ENCODE measurements around the gene ALDH1L1. TPM values are rescaled to one million over a fixed set of nuclear protein-coding genes. Genes with fewer than 3 reads are reported as not detected.

The ALDH1L1 gene
- not detected in 2 replicates for total RNA-seq

DNA sequence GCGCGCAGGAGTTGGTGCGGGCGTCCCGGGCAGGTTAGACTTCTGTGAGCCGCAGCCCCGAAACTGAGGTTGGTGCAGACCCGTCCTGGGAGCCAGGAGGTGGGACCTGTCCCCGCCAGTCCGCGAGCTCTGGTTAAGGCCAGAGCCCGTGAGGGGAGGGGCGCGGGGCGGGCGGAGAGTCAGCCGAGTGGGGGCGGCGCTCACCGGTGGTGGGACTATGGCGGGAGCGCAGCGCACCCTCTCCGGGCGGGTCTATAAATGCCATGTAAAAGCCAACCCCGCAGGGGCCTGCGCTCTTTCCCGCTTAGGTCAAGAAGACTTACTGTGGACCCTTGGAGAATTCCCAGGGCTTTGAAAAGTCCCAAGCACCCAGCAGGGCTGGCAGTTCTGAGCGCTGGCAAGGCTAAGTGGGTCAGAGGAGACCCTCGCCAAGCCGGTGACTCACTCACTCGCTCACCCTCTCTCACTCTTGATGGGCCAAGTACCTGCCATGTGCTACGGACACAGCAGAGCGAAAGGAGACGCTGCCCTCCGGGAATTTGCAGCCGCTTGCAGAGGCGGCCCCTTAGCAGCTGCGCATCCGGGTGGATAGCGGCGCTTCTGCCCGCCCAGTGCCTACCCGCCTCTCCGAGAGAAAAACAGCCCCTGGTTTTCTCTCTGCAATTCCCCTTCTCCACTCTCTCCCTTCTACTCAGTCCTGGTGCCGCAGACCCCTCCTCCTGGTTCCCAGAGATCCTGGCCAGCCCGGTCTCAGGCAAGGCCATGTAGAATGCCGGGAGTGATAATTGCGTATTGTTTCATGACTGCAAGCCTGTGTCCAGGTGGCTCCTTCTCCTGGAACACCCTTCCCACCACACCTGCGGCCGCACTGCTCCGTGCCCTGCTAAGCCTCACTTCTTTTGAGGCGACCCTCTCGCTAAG, at the start of gene ALDH1L1:
Gene ALDH1L1, minus strand, starts transcription at position 110 of the 921 bp plus-strand sequence. CDS start 19,607 bp downstream, outside the sequence.
- intact Hi-C loops (cut with micrococcal nuclease) = no loop called here

- intact Hi-C loops (cut with micrococcal nuclease) = no loop called here
Observed at GRCh38 chr3:126226374-126226773, 46.0 kb upstream of the ALDH1L1 start.

GRCh38 chr3:126216416-126216815, 36.0 kb upstream of the ALDH1L1 start:
- intact Hi-C loops (cut with micrococcal nuclease) = no loop called here

- intact Hi-C loops (cut with micrococcal nuclease) = no loop called here
Observed at GRCh38 chr3:126213379-126214028, 33.1 kb upstream of the ALDH1L1 start.

DNA sequence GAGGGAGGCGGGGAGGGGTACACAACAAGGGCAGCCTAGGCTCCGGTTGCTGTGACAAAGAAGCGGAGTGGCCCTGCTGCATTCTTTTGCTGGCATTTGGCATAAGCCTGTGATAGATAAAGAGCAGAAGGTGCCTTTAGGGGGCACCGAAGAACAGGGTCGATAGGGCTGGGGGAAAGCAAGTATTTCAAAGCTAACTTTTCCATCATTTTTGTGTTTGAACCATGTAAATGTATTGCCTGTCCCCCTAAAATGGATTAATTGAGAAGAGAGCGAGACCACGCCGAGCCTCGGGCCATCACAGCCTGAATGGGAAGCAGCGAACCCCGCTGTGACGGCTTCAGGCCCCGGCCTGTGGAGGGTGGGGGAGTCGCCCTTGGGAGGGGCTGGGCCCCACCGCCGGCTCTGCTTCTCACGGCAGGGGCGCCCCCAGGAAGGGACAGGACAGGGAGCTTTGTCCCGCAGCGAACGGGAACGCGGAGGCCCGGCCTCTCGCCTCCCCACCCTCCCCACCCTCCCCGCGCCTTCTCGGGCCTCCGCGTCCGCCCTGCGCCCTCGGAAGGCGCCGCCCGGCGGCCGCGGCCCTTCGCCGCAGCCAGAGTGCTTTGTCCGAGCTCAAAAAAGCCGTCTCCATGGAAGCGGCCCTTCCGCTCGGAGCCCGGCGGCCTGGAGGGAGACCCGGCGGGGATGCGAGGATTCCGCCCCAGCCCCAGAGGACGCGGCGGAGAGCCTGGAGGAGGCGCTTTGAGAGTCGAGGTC, 32.4 kb upstream of the ALDH1L1 start:
- intact Hi-C loops (cut with micrococcal nuclease) = no loop called here

- intact Hi-C loops (cut with micrococcal nuclease) = no loop called here
Observed at GRCh38 chr3:126212250-126212619, 31.8 kb upstream of the ALDH1L1 start.

GRCh38 chr3:126211569-126211968, 31.2 kb upstream of the ALDH1L1 start:
- intact Hi-C loops (cut with micrococcal nuclease) = no loop called here

GRCh38 chr3:126210606-126211005, 30.2 kb upstream of the ALDH1L1 start:
- intact Hi-C loops (cut with micrococcal nuclease) = no loop called here

DNA sequence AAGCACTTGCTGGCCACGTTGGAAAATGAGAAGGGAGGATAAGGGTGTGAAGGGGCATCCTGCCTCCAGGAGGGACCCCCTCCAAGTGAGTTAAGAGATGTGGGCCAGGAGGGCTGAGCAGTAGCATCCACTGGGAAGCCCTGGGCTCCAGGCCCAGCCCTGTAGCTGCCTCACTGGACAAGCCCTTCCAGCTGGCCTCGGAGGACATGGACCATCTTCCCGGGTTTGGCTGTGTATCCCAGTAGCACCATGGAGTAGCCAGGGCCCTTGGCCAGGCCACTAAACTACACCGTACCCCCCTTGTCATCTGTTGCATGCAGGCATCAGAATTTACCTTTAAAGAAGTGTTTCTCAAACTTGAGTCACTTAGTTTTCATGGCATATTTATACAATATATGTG, 29.4 kb upstream of the ALDH1L1 start:
- intact Hi-C loops (cut with micrococcal nuclease) = no loop called here

DNA sequence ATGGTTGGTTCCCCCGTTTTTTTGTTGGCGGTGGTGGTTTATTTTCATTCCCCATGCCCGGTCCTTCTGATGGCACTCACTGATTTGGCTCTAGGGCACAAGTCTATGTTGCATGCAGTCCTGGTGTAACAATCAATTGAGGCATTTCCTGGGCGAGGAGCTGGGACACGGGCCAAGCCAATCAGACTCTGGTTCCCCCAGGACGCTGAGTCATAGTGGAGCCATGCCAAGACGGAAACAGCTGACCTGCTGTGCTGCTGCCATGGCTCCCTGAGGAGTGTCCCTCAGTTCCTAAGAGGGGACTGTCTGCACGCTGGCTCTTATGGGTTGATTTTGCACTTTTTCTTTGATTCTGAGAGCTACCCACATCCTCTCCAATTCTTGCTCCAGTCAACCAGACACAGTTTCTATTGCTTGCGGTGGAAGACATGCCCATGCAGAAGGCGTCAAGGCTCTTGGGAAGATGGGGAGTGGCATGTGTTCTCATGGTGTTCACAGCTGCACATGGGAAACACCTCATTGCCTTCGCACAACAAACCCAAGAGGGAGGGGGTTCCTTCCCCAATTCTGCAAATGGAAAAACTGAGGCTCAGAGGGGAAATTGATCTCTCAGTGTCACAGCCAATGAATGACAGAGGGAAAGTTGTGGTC, 28.3 kb upstream of the ALDH1L1 start:
- intact Hi-C loops (cut with micrococcal nuclease) = no loop called here

GRCh38 chr3:126208182-126208581, 27.8 kb upstream of the ALDH1L1 start:
- intact Hi-C loops (cut with micrococcal nuclease) = no loop called here

DNA sequence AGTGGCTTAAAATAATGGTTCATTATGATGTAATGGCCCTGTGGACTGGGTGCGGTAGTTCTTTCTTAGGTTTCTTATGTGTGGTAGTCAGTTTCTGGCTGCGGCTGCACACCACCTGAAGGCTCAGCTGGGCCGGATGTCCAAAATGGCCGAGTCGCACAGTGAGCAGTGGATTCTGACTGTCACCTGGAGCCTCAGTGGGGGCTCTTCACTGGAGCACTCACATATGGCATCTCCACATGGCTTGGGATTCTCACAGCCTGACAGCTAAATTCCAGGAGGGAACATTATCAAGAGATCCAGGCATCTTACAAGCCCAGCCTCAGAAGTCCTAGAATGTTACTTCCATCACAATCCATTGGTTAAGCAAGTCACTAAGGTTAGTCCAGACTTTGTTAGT, 26.8 kb upstream of the ALDH1L1 start:
- intact Hi-C loops (cut with micrococcal nuclease) = no loop called here

DNA sequence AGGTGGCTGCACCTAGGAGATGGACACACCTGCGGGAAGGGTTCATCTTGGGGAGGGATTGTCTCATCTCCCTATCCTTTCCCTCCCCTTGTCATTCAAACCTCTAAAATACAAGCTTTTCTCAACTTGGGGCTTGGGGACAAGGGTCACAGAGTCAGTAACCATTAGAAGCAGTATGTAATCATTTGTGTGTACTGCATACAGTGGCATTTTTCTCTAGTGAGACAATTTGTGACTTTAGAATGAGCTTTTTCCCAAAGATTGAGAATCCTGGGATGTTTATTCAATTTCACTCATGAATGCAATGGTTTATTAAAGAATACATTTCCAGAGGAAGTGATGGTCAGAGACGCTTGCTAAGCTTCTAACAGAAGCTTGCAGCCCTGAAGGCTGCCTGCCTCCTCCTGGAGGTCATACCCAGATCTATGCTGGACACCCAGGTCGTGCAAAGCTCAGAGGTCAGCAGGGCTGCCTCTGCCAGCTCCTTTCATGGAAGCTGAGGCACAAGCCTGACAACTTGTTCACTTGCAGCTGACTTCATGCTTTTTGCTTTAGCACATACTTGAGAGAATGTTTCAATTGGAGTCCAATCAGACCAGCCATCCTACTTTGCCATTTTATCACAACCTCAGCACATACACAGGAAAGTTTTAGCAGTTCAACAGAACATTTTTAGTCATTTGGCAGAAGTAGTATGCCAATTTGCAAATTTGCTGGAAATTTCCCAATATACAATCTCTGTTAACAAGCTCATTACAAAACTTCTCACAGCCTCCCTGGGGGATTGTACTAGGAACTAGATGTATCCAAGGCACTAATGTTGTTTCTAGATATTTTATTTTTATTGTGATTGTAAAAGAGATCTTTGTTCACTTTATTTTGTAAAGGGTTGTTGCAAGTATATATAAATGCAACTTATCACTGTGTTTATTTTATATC, 25.6 kb upstream of the ALDH1L1 start:
- intact Hi-C loops (cut with micrococcal nuclease) = no loop called here

- intact Hi-C loops (cut with micrococcal nuclease) = no loop called here
Observed at GRCh38 chr3:126202680-126203079, 22.3 kb upstream of the ALDH1L1 start.

DNA sequence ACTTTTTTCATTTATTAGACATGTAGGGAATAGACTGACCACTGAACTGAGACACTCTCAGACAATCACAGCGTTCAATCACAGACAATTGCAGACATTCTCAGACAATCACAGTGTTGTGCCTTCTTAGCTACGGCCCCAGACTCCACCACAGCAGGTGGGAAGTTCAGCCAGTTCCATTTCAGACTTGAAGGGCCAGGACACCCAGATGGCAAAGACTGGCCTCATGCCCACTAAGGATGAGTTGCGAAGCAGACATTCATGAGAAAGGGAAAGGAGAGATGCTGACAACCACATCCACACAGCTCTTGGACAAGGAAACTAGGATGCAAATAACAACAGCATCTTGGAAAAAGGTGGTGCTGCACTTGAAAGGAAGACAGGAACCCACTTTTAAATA, 21.9 kb upstream of the ALDH1L1 start:
- intact Hi-C loops (cut with micrococcal nuclease) = no loop called here

- intact Hi-C loops (cut with micrococcal nuclease) = no loop called here
Observed at GRCh38 chr3:126201168-126201567, 20.8 kb upstream of the ALDH1L1 start.

DNA sequence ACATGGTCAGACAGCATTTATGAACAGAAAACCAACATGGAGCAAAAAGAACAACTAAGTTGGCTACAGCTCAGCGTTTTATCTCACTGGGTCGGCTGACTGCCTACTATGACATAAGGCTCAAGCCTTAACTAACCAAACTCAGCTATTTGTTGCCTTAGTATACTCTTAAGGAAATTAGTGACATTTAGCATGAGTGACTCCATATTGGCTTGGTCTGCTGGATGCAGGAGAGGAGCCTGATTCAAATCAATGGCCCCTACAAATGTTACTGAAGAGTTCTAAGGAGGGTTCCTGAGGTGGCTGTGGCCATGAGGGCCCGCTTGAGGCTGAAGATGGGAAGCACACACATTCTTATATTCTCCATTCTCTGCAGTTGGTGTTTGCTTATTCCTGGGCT, 20.1 kb upstream of the ALDH1L1 start:
- intact Hi-C loops (cut with micrococcal nuclease) = no loop called here

DNA sequence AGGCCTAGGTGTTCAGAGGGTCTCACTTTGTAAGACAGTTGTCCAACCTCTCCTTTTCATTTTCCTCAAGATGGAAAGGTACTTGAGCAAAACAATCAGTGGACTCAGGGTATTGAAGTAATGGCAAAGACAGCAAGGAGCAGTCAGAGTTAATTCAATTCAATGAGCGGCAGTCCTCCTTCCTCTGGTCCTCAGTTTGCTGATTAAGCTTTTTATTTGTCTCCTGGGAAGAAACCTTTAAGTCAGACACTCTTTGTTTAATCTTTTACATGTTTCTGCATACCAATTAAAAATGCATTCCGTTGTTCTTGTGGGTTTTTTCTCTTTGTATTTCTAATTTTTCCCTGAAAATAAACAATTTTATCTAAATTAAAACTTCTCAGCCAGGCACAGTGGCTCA, 18.9 kb upstream of the ALDH1L1 start:
- intact Hi-C loops (cut with micrococcal nuclease) = no loop called here

DNA sequence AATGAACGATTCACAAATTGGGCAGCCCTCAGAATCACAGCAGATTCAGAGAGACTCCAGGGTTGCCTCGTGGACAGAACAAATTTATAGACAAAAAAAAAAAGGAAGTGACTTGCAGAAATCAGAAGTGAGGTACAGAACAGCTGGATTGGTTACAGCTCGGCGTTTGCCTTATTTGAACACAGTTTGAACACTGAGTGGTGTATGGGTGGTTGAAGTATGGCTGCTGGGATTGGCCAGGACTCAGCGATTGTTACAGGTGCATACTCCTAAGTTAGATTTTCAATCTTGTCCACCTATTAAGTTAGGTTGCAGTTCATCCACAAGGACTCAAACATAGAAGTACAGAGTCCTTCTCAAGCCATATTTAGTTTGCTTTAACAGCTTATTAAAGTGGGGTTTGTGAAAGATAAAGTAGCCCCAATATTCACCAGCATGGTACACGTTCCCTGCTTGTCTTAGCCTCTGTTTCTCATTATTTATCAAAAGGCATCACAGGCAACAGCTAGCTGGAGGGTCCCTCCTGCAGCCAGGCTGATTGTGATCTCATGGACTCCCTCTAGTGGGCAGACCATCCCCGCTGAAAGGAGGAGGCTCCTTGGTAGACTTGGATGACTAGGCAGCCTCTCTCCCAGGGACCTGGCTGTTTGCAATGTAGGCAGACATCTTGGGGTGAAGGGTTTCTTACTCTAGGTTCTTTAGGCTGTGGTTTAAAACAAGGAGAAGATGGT, 17.6 kb upstream of the ALDH1L1 start:
- intact Hi-C loops (cut with micrococcal nuclease) = no loop called here

GRCh38 chr3:126197343-126197742, 17.0 kb upstream of the ALDH1L1 start:
- intact Hi-C loops (cut with micrococcal nuclease) = no loop called here

Data from T-helper 1 cell treated with Interleukin-12 subunit alpha and Interleukin-12 subunit beta and Interleukin-4 antibody, amounts not matched to agents 30 ng/mL and 1 ng/mL, for 36 hours (primary cell).